ENCODE measurements around the gene UBR3.
"Not testable (repeated sequence)": the region's sequence is repeated elsewhere in the genome, so short reads cannot be mapped to it uniquely, and the experiment has no call there.

UBR3 gene

DNA sequence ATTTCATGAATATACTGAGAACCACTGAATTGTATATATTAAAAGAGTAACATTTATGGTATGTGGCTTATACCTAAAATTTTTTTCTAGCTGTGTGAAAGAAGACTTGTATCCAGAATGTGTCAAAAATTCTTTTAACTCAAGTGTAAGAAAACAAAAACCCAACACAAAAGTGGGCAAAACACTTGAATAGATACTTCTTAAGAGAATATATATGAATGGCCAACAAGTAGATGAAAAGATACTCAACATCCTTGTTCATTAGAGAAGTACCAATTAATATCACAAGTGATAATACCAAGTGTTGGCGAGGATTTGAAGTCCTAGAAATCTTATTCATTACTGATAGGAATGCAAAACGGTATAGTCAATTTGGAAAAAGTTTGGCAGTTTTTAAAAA is 243.5 kb downstream of the UBR3 start:
- no peak for DNase-seq

DNA sequence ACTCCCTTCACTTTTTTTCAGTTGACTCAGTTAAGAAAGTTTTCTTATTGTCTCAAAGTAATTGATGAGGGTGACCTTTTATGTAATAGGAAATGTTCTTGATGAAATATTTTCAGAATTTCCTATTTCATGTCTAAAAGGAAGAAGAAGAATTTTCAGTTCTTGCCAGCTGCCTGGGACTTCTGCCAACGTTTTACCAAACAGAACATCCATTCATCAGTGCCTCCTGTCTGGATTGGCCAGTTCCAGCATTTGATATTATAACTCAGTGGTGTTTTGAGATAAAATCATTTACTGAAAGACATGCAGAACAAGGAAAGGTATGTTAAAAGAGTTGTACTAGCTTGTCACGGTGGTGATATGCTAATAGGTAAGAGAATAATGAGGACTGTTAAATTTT is 246.0 kb downstream of the UBR3 start:
- no peak for DNase-seq

DNA sequence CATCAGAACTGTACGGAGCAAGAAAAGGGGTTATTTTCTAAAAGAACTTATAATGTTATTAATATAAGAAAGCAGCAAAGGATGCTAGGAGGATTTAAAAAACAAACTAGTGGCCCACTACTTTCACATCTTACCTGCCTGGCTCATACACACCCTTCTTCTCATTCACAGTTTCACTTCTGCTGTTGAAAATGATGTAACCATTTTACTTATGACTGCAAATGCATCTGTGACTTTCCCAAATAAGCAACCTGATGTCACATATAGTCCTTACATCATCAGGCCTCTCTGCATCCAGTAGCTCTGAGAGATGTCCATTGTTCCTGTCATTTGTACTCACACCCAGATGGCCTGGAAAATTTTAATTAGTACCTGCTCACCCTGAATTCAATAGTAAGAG is 248.9 kb downstream of the UBR3 start:
- DNase-seq, result no peak

DNA sequence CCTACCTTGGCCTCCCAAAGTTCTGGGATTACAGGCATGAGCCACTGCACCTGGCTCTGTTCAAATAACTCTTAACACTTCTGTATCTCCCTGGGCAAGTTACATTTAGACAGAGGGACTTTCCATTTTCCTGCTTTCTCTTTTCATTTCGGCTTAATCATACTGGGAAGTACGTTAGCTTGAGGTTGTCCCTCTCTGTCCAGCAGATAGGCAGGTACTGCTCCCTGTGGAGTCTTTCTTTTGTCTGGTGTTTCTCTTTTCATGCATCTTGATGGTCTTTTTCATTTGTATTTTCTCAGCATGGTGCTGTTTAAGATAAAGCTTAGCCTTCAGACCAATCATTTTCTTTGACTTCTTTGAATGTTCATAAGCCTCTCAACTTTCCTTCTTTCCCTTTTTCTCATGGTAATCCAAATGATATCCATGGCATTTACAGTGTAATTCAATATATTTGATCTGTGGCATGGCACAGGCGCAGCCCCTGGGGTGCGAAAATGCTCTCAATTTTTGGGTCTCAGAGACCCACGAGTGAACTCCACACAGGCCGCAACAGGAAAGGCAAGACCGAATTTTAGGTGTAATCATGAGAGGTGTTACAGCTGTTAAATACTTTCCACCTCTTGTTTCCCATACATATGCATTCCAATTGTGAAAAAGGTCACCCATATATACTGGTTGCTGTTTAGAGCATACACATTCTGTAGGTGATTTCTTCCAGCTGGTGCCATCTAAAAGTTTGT is 250.7 kb downstream of the UBR3 start:
- no peak for DNase-seq

DNA sequence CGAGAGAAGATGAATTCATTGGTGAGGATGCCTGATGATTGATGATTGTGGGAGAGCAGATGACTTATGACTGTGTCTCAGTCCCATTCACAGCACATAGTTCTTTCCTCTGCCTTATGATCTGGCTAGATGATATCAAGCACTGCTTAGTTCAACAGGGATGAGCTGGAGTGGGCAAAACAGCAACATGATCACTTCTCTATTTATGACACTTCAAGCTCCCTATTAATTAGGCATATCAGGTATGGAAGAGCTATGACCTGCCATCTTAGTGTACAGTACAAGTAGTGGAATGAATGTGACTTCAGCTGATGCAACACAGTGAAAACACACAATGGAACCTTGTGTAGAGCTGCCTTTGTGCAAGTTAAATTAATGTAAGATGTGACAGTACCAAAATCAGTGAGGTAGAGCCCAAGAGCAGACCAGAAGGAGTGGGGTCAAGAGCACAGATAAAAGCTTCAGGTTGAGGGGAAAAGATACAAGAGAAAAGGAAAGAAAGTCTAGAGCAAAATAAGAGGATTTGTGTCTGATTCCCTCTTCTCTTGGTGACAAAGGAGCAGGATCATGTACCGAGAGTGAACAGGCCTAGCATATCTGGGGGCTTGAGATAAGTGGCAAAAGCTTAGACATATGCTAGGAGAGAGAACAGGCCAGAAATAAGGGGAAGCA is 257.7 kb downstream of the UBR3 start:
- no peak for DNase-seq

DNA sequence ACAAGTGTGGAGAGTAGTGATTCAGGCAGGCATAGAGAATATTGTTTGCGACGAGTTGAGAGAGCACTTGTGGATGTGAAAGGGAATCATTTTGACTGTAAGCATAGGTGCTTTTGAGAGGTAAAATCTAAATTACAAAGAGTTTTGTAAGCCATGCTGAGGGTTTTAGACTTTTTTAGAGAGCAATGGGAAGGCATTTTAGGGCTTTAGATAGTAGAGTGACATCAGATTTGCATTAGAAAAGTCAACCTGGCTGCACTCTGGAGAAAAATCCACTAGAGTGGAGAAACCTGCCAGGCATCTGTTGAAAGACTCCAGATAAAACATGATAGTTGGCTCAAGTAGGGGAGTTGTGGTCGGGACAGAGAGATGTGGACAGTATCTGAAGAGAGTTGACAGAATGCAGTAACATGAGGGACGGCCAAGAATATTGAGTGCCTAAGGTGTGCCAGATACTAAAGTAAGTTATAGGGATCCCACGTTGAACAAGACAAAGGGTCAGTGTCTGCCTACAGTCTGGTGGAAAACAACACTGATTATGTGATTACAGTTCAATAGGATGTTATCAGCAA is 258.9 kb downstream of the UBR3 start:
- DNase-seq, result no peak

DNA sequence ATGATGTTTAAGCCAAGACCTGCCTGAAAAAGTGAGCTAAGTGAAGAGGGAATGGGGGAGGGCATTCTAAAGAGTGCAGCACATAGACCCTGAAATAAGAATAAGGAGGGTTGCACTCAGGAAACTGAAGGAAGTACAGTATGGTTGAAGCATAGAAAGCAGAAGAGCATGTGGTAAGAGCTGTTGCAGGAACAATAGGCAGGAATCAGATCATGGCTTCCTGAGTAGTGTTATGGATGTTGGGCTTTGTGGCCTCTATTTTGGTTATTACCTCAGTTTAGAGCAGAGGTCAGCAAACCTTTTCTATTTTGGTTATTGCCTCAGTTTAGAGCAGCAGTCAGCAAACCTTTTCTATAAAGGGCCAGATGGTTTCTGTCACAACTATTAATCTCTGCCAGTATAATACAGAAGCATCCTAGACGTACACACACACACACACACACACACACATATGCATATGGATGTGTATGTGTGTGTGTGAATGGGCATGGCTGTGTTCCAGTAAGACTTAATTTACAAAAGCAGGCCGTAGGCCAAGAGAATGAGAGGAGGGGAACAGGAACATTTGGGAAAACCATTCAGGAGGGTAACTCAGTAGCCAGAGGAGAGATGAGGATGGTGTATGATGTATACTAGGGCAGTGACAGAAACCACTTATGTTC is 259.6 kb downstream of the UBR3 start:
- DNase-seq, result no peak

DNA sequence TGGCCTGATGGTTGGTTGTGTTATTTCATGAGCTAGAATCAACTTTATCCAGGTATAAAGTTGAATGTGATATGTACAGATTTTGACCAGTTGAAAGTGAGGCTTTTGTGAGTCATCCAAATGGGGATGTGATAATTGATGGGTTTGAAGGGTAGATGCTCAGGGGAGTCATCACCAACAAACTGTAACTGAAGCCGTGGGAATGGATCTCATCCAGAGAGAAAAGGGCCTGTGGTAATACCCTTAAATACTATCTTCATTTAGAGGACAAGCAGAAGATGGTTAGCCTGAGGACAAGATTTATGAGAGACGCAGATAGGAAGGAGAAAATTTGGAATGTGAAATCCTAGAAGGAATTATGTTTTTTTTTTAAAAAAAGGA is 260.1 kb downstream of the UBR3 start:
- no peak for DNase-seq

DNA sequence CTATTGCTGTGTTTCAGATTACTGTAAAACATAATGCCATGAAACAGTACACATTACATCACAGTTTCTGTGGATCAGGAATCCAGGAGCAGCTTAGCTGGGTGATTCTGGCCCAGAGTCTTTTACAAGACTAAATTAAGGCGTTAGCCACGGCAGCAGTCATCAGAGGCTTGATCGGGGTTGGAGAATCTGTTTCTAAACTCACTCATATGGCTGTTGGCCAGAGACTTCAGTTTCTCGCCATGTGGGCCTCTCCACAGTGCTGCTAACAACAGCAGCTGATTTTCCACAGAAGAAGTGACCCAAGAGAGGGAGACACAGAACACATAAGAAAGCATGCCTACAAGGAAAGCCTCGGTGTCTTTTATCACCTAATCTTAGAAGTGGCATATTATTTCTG is 261.5 kb downstream of the UBR3 start:
- no peak for DNase-seq

DNA sequence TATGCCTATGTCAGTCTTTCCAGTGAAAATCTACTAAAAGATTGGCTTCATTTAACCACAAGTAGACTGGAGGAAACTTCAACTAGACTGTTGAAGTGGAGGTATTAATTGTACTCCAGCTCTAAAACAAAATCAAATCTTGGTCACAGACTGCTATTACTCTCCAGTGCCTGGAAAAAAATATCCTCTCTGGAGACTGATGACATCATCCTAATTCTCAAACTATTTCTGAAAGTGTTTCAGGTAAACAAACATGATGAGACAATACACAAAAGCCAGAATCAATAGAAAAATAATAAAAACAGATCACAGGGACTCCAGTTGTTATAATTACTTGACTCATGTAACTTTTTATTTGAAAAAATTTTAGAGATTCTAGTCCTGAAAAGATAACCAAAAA is 263.0 kb downstream of the UBR3 start:
- no peak for DNase-seq

DNA sequence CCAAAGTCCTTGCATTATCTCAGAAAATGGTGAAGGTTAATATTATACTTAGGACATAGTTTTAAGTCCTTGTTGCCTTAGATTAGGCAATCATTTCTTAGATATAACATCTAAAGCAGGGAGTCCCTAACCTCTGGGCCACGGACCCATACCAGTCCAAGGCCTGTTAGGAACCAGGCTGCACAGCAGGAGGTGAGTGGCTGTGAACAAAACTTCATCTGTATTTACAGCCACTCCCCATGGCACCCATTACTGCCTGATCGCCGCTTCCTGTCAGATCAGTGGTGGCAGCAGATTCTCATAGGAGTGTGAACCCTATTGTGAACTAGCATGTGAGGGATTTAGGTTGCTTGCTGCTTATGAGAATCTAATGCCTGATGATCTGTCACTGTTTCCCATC is 264.2 kb downstream of the UBR3 start:
- DNase-seq, result no peak

DNA sequence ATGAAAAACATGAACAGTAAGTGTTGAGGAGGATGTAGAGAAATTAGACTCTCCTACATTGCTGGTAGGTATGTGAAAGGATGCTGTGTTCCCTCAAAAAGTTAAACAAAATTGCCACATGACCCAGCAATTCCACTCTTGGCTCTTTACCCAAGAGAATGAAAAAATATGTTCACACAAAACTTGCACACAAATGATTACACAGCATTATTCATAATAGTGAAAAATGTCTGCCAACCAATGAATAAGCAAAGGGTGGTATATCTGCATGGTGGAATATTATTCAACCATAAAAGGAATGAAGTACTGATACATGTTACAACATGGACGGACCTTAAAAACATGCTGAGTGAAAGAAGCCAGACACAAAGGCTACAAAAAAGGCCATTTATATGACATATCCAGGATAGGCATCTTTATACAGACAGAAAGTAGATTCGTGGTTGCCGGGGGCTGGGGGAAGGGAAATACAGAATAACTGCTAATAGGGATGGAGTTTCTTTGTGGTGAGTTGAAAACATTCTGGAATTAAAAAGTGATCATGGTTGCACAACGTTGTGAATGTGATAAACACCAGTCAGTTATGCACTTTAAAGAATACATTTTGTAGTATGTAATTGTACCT is 265.3 kb downstream of the UBR3 start:
- DNase-seq, result no peak

DNA sequence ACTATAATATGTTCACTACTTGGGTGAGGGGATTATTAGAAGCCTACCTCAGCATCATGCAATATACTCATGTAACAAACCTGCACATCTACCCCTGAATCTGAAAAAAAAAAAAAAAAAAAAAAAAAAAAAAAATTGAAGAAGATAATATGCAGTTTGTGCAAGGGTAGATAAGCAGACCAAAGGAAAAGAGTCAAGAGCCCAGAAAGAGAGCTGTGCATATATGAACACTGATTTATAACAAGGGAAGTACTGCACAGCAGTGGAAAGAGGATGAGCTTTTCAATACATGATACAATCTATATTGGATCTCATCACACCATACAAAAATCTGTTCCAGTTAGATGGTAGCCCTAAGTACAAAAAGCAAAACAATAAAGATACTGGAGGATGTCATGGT is 268.1 kb downstream of the UBR3 start:
- no peak for DNase-seq

DNA sequence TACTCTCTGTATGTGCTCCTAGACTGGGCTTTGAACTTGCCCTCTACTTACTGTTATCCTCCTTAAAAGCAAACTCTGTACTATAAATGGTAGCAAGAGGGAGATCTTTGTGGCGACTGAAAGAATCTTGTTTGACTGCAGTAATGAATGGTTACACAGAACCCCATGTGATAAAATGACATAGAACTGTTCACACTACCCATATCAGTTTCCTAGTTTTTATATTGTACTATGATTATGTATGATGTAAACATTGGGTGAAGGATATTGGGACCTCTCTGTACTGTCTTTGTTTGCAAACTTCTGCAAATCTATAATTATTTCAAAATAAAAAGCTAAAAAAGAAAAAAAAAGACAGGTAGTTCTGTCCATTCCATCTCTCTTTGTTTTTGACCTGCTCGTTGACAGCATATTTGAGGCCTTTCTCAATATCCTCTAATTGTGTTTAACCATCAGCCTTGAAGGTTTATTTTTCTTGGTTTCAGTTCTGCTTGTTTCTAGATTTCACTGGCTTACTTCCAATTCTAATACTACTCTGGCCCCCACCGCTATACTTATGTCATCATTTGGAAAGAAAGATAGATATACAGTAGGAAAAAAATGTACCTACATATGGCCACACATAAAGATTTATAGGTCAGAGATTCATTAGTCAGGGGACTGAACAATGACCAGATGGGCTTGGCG is 271.5 kb downstream of the UBR3 start:
- no peak for DNase-seq

DNA sequence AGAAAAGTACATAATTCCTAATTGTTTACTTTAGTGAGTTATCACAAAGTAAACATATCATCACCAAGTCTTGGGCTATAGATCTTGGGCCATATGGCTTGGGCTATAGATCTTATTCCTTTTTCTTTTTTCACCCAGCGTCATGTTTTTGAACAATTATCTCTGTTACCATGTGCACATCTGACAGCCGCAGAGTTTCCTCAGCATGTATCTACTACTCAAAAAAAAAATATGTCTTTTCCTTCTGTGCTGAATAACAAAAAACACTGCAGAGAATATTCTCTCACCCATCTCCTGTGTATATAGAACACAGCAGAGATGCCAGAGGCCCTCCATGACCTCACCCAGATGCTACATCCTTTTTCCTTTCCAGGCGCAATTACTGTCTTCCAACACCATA is 274.5 kb downstream of the UBR3 start:
- DNase-seq, result no peak

DNA sequence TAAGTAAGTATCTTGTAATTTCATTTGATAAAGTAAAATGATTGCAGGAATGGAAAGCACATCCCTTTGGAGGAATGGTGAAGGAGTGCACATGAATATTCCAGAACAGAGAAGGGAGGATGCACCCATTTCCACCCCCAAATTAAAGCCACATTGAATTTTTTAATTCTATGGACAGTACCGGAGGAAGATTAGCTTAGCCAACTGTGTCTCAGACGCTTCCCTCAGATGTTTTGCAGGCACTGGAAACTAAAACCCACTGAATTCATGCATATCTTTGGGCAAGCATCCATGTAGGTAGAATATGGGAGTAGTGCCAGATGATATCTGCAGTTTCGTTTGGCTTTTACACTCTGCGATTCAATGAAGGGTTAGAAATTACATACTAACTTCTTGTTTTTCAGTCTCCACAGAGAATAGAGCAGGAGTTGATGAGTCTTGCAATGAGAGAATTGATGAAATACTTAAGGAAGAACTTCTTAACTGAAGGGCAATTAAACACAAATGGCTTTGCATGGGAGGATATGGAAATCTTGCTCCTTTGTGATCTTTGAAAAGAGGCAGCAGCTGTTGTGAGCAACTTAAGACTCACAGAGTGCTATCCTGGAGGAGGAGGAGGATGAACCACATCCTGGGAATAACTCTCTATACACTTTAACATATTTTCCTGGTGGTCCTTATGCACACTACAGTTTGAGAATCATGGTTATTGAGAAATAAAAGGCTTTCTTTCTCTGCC is 279.0 kb downstream of the UBR3 start:
- DNase-seq, result no peak

DNA sequence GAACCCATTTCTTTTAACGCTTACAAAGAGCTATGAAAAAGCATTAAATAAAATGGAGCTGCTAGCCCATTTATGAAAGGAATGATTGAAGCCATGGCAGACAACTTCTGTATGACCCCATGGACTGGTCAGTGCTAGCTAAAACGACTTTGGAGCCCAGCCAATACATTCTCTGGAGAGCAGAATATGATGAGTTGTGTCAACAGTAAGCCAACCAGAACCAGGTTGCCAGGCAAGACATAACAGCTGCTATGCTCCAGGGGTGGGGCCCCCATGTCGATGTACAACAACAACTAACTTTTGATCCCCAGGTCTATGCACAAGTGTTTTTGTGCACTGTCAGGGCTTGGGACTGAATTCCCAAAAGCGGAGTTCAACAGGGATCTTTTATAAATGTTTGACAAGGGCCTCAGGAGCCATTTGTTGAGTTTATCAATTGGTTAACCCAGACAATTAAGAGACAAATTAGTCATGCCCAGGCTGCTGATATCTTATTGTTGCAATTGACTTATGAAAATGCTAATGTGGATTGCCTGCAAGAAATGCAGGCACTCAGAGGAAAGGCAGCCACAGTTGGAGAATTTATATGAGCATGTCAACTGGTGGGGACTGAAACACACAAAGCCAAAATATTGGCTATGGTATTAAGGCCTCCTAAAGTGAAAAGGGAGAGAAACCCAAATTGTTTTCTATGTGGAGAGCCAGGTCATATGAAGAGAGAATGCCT is 286.1 kb downstream of the UBR3 start:
- DNase-seq, result no peak

DNA sequence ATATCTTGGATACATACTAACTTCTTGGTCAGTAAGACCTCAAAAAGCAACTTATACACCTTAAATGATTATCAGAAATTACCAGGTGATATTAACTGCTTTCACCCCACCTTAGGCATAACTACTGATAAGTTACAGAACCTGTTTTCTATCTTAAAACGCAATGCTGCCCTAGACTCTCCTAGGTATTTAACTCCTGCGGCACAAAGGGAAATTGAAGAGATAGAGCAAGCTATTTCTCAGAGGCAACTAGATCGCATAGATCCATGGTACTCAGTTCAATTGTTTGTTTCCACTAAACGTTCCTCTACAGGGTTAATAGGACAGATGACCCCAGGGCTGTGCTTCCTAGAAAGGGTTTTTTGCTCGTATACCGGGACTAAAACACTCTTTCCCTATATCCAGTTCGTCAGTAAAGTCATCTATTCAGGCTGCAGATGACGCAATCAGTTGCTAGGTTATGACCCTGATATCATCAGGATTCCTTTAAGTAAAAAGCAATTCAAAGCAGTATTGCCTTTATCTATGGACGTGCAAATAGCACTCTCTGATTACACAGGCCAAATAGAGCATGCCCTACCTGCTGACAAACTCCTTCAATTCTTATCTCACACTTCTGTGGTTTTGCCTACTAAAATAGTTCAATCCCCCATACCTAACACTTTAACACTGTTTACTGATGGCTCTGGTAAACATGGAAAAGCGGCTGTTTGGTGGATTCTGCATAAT is 288.4 kb downstream of the UBR3 start:
- DNase-seq, result no peak

DNA sequence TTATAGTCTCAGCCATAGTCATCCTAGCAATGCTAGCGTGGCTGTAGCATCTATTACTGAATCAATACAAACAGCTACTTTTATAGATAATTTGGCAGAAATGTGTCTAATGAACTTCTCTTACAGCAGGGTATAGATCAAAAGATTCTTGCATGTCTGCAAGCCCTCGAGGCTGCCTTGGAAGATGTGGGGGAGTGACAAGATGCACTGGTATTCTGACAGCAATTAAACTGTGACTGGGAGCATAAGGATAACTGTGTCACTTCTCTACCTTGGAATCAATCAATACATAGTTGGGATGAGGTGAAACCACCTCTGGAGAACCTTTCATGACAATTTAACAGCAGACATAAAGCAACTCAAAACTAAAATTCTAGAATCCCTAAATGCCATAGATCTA is 291.4 kb downstream of the UBR3 start:
- DNase-seq, result no peak

DNA sequence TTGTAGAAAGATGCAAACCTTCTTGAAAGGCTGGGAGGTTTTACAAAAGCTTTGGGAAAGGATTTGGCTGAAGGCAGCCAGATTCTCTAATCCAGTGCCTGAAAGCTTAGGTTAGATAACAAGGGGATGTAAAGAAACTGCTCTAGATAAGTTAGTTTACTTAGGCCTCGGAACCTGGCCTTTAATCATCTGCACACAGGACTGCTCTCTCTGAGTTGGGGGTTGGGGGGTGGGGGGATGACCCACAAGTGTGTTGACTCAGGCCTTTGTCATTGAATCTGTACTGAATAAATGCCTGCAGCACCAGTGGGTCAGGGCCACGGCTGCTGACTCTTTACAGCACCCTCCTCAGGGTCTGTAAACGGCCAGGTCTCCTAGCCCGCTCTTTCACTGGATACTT is 292.1 kb downstream of the UBR3 start:
- DNase-seq, result not testable (repeated sequence)

DNA sequence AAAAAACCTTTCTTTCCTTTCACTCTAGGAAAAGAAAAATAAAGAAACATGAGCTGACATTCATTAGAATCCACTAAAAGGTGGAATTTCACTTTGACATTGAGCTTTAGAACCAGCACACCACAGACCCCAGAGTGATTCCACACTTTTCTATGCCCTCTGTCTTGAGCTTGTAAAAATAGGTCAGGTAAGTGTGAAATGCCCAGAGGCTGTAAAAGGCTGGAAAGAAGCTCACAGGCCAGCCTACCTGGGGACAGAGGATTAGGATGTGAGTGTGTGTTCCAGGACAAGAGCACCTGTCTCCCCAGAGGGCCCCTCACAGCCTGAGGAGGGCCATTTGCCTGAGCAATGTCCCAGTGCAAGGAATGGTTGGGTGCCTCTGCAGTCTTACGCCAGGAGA is 294.4 kb downstream of the UBR3 start:
- DNase-seq, result no peak

Data from NCI-H2107 (cell line).